K562 (cell line): ENCODE measurements around the gene GLRX2. TPM values are rescaled to one million over a fixed set of nuclear protein-coding genes. Genes with fewer than 3 reads are reported as not detected.

Source experiments
- ARID3A ChIP-seq: IDR thresholded peaks from 2 replicates; pipeline ENCODE4 v1.6.1; 2012; ENCODE audit warnings: low read depth, low read length, improper control_type of control experiment, borderline replicate concordance
- CHAMP1 ChIP-seq: fragments of 450-650 bp; IDR thresholded peaks from 2 replicates; pipeline ENCODE4 v1.6.1; 2016; ENCODE audit warnings: mild to moderate bottlenecking
- CHD4 ChIP-seq: fragments of 200-600 bp; sonication (generic); IDR thresholded peaks from 3 replicates; pipeline ENCODE4 v1.6.1; 2012; ENCODE audit warnings: low read depth, mild to moderate bottlenecking, mixed read lengths, low read length, inconsistent platforms; ENCODE audit not compliant: insufficient read depth, insufficient replicate concordance, poor library complexity, severe bottlenecking
- MIER1 ChIP-seq: fragments of 450-650 bp; IDR thresholded peaks from 2 replicates; pipeline ENCODE4 v1.6.1; 2016; ENCODE audit warnings: antibody characterized with exemption, mild to moderate bottlenecking, low read depth
- RCOR1 ChIP-seq, 2 experiments: IDR thresholded peaks; 2 replicates each; pipeline ENCODE4 v1.6.1; 2012; ENCODE audit warnings: low read depth in 2 of 2, low read length in 2 of 2, borderline replicate concordance in 1 of 2, improper control_type of control experiment in 1 of 2
- RNF219 ChIP-seq: fragments of 250-450 bp; sonication (Bioruptor Pico); IDR thresholded peaks from 2 replicates; pipeline ENCODE4 v1.5.0; 2022; ENCODE audit warnings: mild to moderate bottlenecking
- RREB1 ChIP-seq: fragments of 250-450 bp; sonication (Bioruptor Pico); IDR thresholded peaks from 2 replicates; pipeline ENCODE4 v1.4.0; 2020
- SIX5 ChIP-seq, 2 experiments: IDR thresholded peaks; 2 replicates each; pipeline ENCODE4 v1.6.1; 2011; ENCODE audit warnings: low read length in 2 of 2, borderline replicate concordance in 1 of 2, low read depth in 1 of 2, mild to moderate bottlenecking in 1 of 2, moderate library complexity in 1 of 2; ENCODE audit not compliant: insufficient read depth in 1 of 2
- TCF3 ChIP-seq: sonication (generic); formaldehyde crosslinking; IDR thresholded peaks from 2 replicates; pipeline ENCODE4 v1.4.0; 2020; ENCODE audit warnings: mild to moderate bottlenecking, missing genetic modification reagents
- ZC3H4 ChIP-seq: sonication (generic); formaldehyde crosslinking; IDR thresholded peaks from 2 replicates; pipeline ENCODE4 v1.9.0; 2021; ENCODE audit warnings: missing genetic modification reagents, borderline replicate concordance
- ZFP36 ChIP-seq: fragments of 150-350 bp; IDR thresholded peaks from 2 replicates; pipeline ENCODE4 v1.6.1; 2018; ENCODE audit warnings: low read length, low read depth; ENCODE audit not compliant: partially characterized antibody
- ZFX ChIP-seq: sonication (generic); formaldehyde crosslinking; IDR thresholded peaks from 2 replicates; pipeline ENCODE4 v1.8.0; 2022; ENCODE audit warnings: mild to moderate bottlenecking, missing genetic modification reagents, moderate library complexity
- ZNF121 ChIP-seq: sonication (generic); formaldehyde crosslinking; conservative IDR thresholded peaks from 2 replicates; pipeline ENCODE4 v1.8.0; 2022; ENCODE audit warnings: missing genetic modification reagents
- polyA plus RNA-seq, 8 experiments: library from polyadenylated mRNA; depleted of rRNA in 4 of 8; stranded (reverse) in 5 of 8; unstranded in 3 of 8; fragments of >200 nt; fragmentation: Nextera tagmentation in 2 of 8; fragmentation: Illumina TruSeq in 1 of 8; extraction: Ambion mirVana in 2 of 8; extraction: Trizol in 1 of 8; gene quantifications; 2 replicates each; pipeline versions ENCODE4 v1.2.1 to v1.2.3, GENCODE V29; 2011 to 2014; ENCODE audit warnings: inconsistent platforms in 1 of 8, missing spikeins in 1 of 8
- total RNA-seq, 7 experiments: library from RNA; depleted of rRNA in 6 of 7; stranded (reverse); fragments of >200 nt in 6 of 7; fragmentation: Illumina TruSeq in 2 of 7; extraction: Trizol in 2 of 7; gene quantifications; 2 replicates each; pipeline versions ENCODE4 v1.2.1 to v1.2.3, GENCODE V29; 2011 to 2021; ENCODE audit warnings: low replicate concordance in 1 of 7

GLRX2 gene
- total and polyA plus RNA-seq, 9 of the 15 experiments (the other 6 are each of a cell fraction or from before 2014, with no cell fraction given) = 13.3 to 82.6 (median 55.1) TPM

GRCh38 chr1:193079187-193079586 is 26.0 kb downstream of the GLRX2 start (continued):
- TF ChIP-seq CHD4 (no peak), TCF3 (CRISPR knock-in tag) (peak; percentile 86), RCOR1 (IDR thresholded peaks at IDR 0.05; ENCODE audit: borderline replicate concordance in 1 of 2, low read depth in 2 of 2, low read length in 2 of 2) (peak in 1 of 2 experiments; percentile 21; a peak in 1 of 4 replicates), RREB1 (no peak), ZNF121 (CRISPR knock-in tag) (0 out of 2 replicates have a peak, but pooled peaks have one; percentile 18), ZFX (CRISPR knock-in tag) (no peak), CHAMP1 (peak; percentile 30; the same call in 1 of the 2 replicates), RNF219 (CRISPR knock-in tag) (no peak), ARID3A (0 out of 2 replicates have a peak, but pooled peaks have one; percentile 27), ZFP36 (no peak), SIX5 (IDR thresholded peaks at IDR 0.05; ENCODE audit: borderline replicate concordance in 1 of 2, insufficient read depth in 1 of 2, low read depth in 1 of 2, low read length in 2 of 2) (no peak), MIER1 (no peak), ZC3H4 (CRISPR knock-in tag) (no peak)
